Neutrophil (primary cell): ENCODE measurements around the gene MRPL42.

Source experiments
- H3K27ac ChIP-seq: fragments of 200-600 bp; sonication (generic); 2 replicates; pipeline ENCODE4 v1.5.1; 2016; ENCODE audit warnings: mild to moderate bottlenecking, moderate library complexity
- H3K27me3 ChIP-seq: fragments of 200-600 bp; sonication (generic); 2 replicates; pipeline ENCODE4 v1.6.0; 2016; ENCODE audit warnings: mild to moderate bottlenecking
- H3K36me3 ChIP-seq: fragments of 200-600 bp; sonication (generic); 2 replicates; pipeline ENCODE4 v1.5.1; 2017
- H3K4me1 ChIP-seq, 2 experiments: fragments of 200-600 bp in 1 of 2; sonication (generic) in 1 of 2; 1 replicate in 1 of 2; 2 replicates in 1 of 2; pipeline versions ENCODE4 v1.5.1 to v1.6.1; 2013 to 2016; ENCODE audit warnings: low read depth in 1 of 2, low read length in 1 of 2, mild to moderate bottlenecking in 1 of 2, moderate library complexity in 1 of 2; ENCODE audit not compliant: control insufficient read depth in 1 of 2, insufficient read depth in 1 of 2
- H3K4me3 ChIP-seq, 2 experiments: fragments of 200-600 bp in 1 of 2; sonication (generic) in 1 of 2; 1 replicate in 1 of 2; 2 replicates in 1 of 2; pipeline ENCODE4 v1.5.1; 2013 to 2016; ENCODE audit warnings: low read depth in 1 of 2, low read length in 1 of 2, mild to moderate bottlenecking in 1 of 2, moderate library complexity in 1 of 2
- H3K9me3 ChIP-seq: fragments of 200-600 bp; sonication (generic); 2 replicates; pipeline ENCODE4 v1.5.1; 2016
- CTCF ChIP-seq: fragments of 200-600 bp; sonication (generic); IDR thresholded peaks from 2 replicates; pipeline ENCODE4 v1.5.1; 2016; ENCODE audit warnings: antibody characterized with exemption

The MRPL42 gene

DNA sequence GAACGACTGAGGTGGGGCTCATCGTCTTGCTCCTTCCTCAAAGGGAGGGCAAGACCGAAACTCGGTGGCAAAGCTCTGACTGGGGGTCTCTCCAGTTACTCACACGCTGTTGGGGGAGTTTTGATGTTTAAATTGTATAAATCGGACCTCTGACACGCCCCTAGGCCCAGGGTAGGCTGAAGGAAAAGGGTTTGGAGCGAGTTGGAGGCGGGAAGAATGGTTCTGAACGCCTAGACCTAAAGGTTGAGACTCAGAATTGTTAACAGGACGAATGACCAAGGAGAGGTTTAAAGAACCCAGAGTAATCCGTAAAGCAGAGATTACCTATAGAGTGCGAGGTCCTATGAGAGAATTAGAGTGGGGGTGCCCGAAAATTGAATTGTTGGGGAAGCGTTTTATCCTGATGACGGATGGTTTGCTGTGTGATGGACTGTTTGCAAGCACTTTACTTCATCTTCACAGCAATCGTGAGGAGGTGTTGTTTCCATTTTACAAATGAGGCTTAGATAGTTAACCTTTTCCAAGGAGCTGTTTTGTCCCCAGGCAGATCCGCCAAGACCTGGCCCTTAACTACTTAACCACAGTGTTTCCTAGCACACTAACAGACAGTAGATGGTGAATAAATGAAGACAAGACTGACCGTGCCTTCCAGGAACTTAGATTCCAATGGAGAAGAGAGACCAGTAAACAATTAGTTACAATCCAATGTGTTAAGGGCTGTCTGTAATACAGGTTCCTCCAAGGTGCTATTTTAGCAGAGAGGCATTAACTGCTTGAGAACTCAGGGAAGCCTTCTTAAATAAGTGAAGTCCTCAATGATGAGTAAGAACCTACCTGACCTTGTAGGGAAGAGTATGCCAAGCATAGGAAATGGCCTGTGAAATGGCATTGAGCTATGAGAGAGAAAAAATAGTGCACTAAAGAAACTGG, 24.6 kb upstream of the MRPL42 start:
- no peak for TF ChIP-seq CTCF
- Histone ChIP-seq H3K27me3 (no peaks in the 10 kb centered on the region), H3K9me3 (no peaks in the 10 kb centered on the region), H3K4me3 (peak overlapping the region; percentile 68 to 92), H3K36me3 (no peaks in the 10 kb centered on the region), H3K27ac (peak overlapping the region; percentile 88), H3K4me1 (peaks cover 18 to 24% of the 10 kb centered on the region in 2 experiments)

GRCh38 chr12:93443576-93443975, 23.7 kb upstream of the MRPL42 start:
- Histone ChIP-seq H3K4me1 (peaks cover 18 to 24% of the 10 kb centered on the region in 2 experiments), H3K36me3 (no peaks in the 10 kb centered on the region)

GRCh38 chr12:93447555-93448290, 19.6 kb upstream of the MRPL42 start:
- Histone ChIP-seq H3K36me3 (no peaks in the 10 kb centered on the region), H3K4me1 (peaks cover 0 to 1% of the 10 kb centered on the region in 2 experiments), H3K4me3 (no peak overlapping the region), H3K27ac (no peak overlapping the region), H3K27me3 (no peaks in the 10 kb centered on the region), H3K9me3 (no peaks in the 10 kb centered on the region)
- no peak for TF ChIP-seq CTCF

More at GRCh38 chr12:93443576-93443975, 23.7 kb upstream of the MRPL42 start:
- no peaks in the 10 kb centered on the region for H3K27me3 ChIP-seq
- H3K27ac ChIP-seq = no peak overlapping the region
- no peak overlapping the region for H3K4me3 ChIP-seq
- H3K9me3 ChIP-seq = no peaks in the 10 kb centered on the region
- no peak for TF ChIP-seq CTCF

DNA sequence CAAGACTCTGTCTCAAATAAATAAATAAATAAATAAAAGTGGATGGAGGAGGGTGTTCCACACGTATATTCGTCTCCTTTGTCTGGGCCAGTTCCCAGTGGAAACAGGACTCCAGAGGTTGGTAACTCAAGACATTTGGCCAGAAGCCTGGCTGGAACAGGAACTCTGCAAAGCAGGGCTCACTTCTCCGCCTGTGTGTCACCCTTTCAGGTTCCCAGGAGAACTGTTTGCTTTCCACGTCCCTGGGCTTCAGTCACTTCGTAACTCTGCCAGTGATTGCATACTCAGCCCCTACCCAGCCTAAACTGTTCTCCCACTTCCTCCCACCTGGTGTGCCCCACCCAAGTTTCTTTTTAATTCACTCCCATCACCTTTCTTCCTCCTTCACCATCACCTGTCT, 18.5 kb upstream of the MRPL42 start:
- Histone ChIP-seq H3K4me1 (no peaks in the 10 kb centered on the region), H3K27me3 (no peaks in the 10 kb centered on the region), H3K36me3 (no peaks in the 10 kb centered on the region), H3K27ac (no peak overlapping the region), H3K9me3 (no peaks in the 10 kb centered on the region), H3K4me3 (no peak overlapping the region)
- TF ChIP-seq CTCF = no peak

DNA sequence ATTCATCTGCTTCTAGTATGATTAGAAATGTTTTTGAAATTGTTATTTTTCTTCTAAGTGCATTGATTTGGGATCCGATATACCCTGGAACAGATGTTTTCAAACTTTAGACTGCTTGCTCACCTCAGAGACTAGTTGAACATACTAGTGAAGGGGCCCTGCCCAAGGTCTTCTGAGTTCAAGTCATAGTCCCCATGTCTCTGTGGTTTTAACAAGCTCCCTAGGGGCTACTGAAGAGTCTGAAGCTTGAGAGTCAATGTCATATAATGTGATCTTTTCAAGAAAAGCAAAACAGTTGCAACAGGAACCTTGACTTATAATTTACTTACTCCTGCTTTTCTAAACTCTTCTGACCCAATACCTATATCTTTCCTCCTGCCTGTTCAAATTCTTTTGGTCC, 18.0 kb upstream of the MRPL42 start:
- TF ChIP-seq CTCF = no peak
- Histone ChIP-seq H3K9me3 (no peaks in the 10 kb centered on the region), H3K4me1 (no peaks in the 10 kb centered on the region), H3K4me3 (no peak overlapping the region), H3K36me3 (no peaks in the 10 kb centered on the region), H3K27ac (no peak overlapping the region), H3K27me3 (no peaks in the 10 kb centered on the region)
